Erythroblast (primary cell): ENCODE results near the gene CMIP.

Experiments
- GATA1 ChIP-seq: IDR thresholded peaks from 2 replicates; pipeline ENCODE4 v1.6.1; 2011; ENCODE audit warnings: low read depth, mild to moderate bottlenecking, control low read depth, low read length, moderate library complexity
- POLR2A ChIP-seq: IDR thresholded peaks from 2 replicates; pipeline ENCODE4 v1.6.1; 2011; ENCODE audit warnings: mild to moderate bottlenecking, low read length

DNA sequence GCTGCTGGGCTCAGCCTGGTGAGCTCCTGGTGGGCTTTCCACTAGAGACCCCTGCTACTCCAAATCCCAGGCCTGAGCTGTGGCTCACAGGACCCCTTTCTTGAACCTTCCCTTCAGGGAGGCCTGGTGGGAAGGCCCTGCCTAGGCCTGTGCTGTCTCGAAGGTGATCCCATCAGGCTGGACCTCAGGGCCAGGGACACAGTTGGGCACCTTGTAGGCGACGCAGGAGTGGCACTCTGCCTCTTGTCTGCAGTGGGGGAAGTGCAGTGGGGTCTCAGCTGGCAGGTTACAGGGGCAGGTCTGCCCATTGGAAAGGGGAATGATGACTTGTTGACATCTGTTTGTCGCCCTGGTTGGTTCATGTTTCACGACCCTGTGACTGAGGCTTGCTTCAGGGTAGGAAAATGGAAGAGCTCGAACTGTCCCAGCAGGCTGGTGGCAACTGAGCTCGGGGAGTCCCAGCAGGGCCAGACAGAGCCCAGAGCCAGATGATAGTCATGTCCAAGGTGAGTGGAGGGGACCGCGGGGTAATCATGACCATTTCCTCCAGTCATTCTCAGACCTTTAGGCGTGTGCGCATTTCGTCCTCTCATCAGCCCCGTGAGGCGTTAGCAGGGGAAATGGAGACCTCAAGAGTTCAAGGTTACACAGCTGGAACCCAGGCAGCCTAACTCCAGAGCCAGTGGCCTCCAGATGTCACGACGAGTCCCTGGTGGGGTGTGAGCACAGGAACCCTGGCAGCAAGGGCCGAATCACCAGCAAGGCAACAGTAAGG lies 11.3 kb downstream of the CMIP start:
- TF ChIP-seq POLR2A (no peak), GATA1 (no peak)
